PC-3 (cell line): ENCODE results near the gene MCF2L2. TPM values are rescaled to one million over a fixed set of nuclear protein-coding genes. Genes with fewer than 3 reads are reported as not detected.

Source experiments
- ATAC-seq: fragments of 200-7000 bp; cut with Tn5 transposase; 2 replicates; pipeline ENCODE4 v1.9.1; 2020; ENCODE audit warnings: mild to moderate bottlenecking, moderate library complexity
- BruUV-seq: library from RNA; stranded (reverse); fragments of 400-500 nt; replicated peaks from 2 replicates; lab custom pipeline; 2021; lab: Mats Ljungman, UMichigan
- CTCF ChIA-PET: fragments of 300-600 bp; sonication (Branson Sonifier 250); formaldehyde crosslinking; loops from one replicate; lab custom pipeline; 2022; ENCODE audit warnings: antibody characterized with exemption; lab: Charles Lee
- POLR2A ChIA-PET: fragments of 300-600 bp; sonication (Branson Sonifier 250); formaldehyde crosslinking; loops from one replicate; lab custom pipeline; 2022; ENCODE audit warnings: antibody characterized with exemption; ENCODE audit not compliant: unreplicated experiment; lab: Charles Lee
- DNase-seq: peaks from one replicate; pipeline ENCODE4 v3.0.0-alpha.2; 2015
- H2AFZ ChIP-seq: fragments of 300-600 bp; sonication (generic); 2 replicates; pipeline ENCODE4 v1.6.0; 2016; ENCODE audit warnings: antibody characterized with exemption, low read length
- H3F3A ChIP-seq: fragments of 300-600 bp; sonication (generic); one replicate; pipeline ENCODE4 v1.6.0; 2017; ENCODE audit warnings: antibody characterized with exemption, low read length, control low read depth, mild to moderate bottlenecking; ENCODE audit not compliant: unreplicated experiment
- H3K27ac ChIP-seq: fragments of 300-600 bp; sonication (generic); 2 replicates; pipeline ENCODE4 v1.5.1; 2016; ENCODE audit warnings: mild to moderate bottlenecking, low read length
- H3K27me3 ChIP-seq: fragments of 300-600 bp; sonication (generic); 2 replicates; pipeline ENCODE4 v1.6.1; 2016; ENCODE audit warnings: low read length, mixed read lengths
- H3K36me3 ChIP-seq: fragments of 300-600 bp; sonication (generic); 2 replicates; pipeline ENCODE4 v1.6.1; 2016; ENCODE audit warnings: low read depth, mixed run types, low read length, mixed read lengths
- H3K4me1 ChIP-seq: fragments of 300-600 bp; sonication (generic); 2 replicates; pipeline ENCODE4 v1.5.1; 2016; ENCODE audit warnings: low read length; ENCODE audit not compliant: insufficient read depth
- H3K4me2 ChIP-seq: fragments of 300-600 bp; sonication (generic); 2 replicates; pipeline ENCODE4 v1.6.0; 2016; ENCODE audit warnings: low read length
- H3K4me3 ChIP-seq: fragments of 300-600 bp; sonication (generic); 2 replicates; pipeline ENCODE4 v1.5.1; 2016; ENCODE audit warnings: mild to moderate bottlenecking, low read length, mixed read lengths
- H3K79me2 ChIP-seq: fragments of 300-600 bp; sonication (generic); 2 replicates; pipeline ENCODE4 v1.6.1; 2017; ENCODE audit warnings: low read length, mixed read lengths
- H3K9ac ChIP-seq: fragments of 300-600 bp; sonication (generic); 2 replicates; pipeline ENCODE4 v1.6.0; 2016; ENCODE audit warnings: mild to moderate bottlenecking, low read length
- H3K9me2 ChIP-seq: fragments of 300-600 bp; sonication (generic); replicated peaks from 2 replicates; pipeline ENCODE4 v1.6.1; 2016; ENCODE audit warnings: mixed run types, low read length, mixed read lengths
- H3K9me3 ChIP-seq: fragments of 300-600 bp; sonication (generic); 2 replicates; pipeline ENCODE4 v1.6.1; 2016; ENCODE audit warnings: low read length, mixed read lengths
- H4K20me1 ChIP-seq: fragments of 300-600 bp; sonication (generic); 2 replicates; pipeline ENCODE4 v1.6.1; 2016; ENCODE audit warnings: low read length, mixed read lengths
- EZH2 ChIP-seq: fragments of 300-600 bp; sonication (generic); IDR thresholded peaks from one replicate; pipeline ENCODE4 v1.6.1; 2017; ENCODE audit warnings: antibody characterized with exemption, mild to moderate bottlenecking, low read length; ENCODE audit not compliant: unreplicated experiment
- EZH2phosphoT487 ChIP-seq: fragments of 300-600 bp; sonication (generic); IDR thresholded peaks from 2 replicates; pipeline ENCODE4 v1.6.1; 2018; ENCODE audit warnings: mild to moderate bottlenecking, antibody characterized with exemption, low read length, borderline replicate concordance
- intact Hi-C: fragments of 100-400 bp; cut with micrococcal nuclease; formaldehyde crosslinking; loops from 2 replicates; pipeline ENCODE4 v1.9.0; 2023
- total RNA-seq: library from RNA; depleted of rRNA; stranded (reverse); fragments of >200 nt; gene quantifications from 2 replicates; pipeline ENCODE4 v1.2.3, GENCODE V29; 2014
- TF ChIP-seq, protein P1 (sequence below): fragments of 300-600 bp; sonication (generic); conservative IDR thresholded peaks from 2 replicates; pipeline ENCODE4 v1.5.1; 2017; ENCODE audit warnings: antibody characterized with exemption, low read depth, mild to moderate bottlenecking, low read length

MCF2L2 gene
- total RNA-seq, 1 experiment from 2014 or later, result 3.6 TPM

- Histone ChIP-seq H3F3A (no peaks in the 10 kb centered on the region), H3K4me2 (no peak overlapping the region), H3K4me1 (no peaks in the 10 kb centered on the region), H3K36me3 (no peaks in the 10 kb centered on the region), H3K9ac (no peak overlapping the region), H3K4me3 (no peak overlapping the region), H3K27ac (no peak overlapping the region), H3K9me2 (no peaks in the 10 kb centered on the region), H3K79me2 (no peaks in the 10 kb centered on the region), H3K9me3 (no peaks in the 10 kb centered on the region), H3K27me3 (no peaks in the 10 kb centered on the region), H2AFZ (no peak overlapping the region), H4K20me1 (no peaks in the 10 kb centered on the region)
- ATAC-seq (no peak), DNase-seq (no peak)
- ChIA-PET POLR2A (no interaction called here), CTCF (no interaction called here)
- no TSS peak for BruUV-seq
- intact Hi-C loops, result no loop called here
- TF ChIP-seq EZH2phosphoT487 (no peak), EZH2 (no peak)
- TF ChIP-seq, protein P1, sequence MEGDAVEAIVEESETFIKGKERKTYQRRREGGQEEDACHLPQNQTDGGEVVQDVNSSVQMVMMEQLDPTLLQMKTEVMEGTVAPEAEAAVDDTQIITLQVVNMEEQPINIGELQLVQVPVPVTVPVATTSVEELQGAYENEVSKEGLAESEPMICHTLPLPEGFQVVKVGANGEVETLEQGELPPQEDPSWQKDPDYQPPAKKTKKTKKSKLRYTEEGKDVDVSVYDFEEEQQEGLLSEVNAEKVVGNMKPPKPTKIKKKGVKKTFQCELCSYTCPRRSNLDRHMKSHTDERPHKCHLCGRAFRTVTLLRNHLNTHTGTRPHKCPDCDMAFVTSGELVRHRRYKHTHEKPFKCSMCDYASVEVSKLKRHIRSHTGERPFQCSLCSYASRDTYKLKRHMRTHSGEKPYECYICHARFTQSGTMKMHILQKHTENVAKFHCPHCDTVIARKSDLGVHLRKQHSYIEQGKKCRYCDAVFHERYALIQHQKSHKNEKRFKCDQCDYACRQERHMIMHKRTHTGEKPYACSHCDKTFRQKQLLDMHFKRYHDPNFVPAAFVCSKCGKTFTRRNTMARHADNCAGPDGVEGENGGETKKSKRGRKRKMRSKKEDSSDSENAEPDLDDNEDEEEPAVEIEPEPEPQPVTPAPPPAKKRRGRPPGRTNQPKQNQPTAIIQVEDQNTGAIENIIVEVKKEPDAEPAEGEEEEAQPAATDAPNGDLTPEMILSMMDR, result no peak
These were observed 210.7 kb downstream of the MCF2L2 start for GRCh38 chr3:183217548-183218332.

DNA sequence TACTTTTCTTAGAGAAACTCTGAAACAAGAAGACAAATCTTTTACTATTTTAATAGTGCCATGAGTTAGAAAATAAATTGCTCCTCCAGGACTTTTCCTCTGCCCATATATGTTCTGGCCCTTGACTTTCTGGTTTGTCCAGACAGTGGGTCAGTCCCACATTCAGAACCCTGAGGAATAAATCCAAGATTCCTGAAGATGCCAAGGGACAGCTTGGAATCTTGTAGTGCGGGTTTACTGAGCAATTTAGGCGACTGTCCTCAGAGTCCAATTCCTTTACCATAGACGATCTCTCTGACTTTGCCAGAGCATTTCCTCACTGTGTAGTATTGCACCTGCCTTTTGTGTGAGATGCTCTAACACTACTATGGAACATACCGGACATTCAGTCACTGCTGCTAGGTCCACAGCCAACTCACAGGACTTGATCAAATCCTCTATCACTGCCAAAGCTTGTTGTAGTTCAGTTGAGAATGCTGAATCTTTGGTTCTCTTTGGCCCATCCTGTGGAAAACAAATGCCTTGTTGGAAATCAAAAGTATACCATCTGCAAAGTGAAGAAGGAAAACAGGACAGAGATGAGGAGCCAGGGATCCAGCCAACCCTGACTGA, 212.7 kb downstream of the MCF2L2 start:
- peaks cover 8% of the 10 kb centered on the region for H3K4me1 ChIP-seq
- ATAC-seq, result no peak
- H3K27ac ChIP-seq, result no peak overlapping the region
- POLR2A ChIA-PET, result no interaction called here
- no peak overlapping the region for H3K9ac ChIP-seq
- TF ChIP-seq EZH2phosphoT487, result no peak
- no peak for TF ChIP-seq EZH2
- TF ChIP-seq, protein P1, result no peak
- H4K20me1 ChIP-seq, result no peaks in the 10 kb centered on the region
- H3K4me3 ChIP-seq, result no peak overlapping the region
- DNase-seq, result no peak
- CTCF ChIA-PET, result no interaction called here
- H3K27me3 ChIP-seq, result no peaks in the 10 kb centered on the region
- no peaks in the 10 kb centered on the region for H3K79me2 ChIP-seq
- H3K9me3 ChIP-seq, result no peaks in the 10 kb centered on the region
- no peaks in the 10 kb centered on the region for H3K9me2 ChIP-seq
- H3K36me3 ChIP-seq, result no peaks in the 10 kb centered on the region
- H3F3A ChIP-seq, result no peaks in the 10 kb centered on the region
- intact Hi-C loops, result no loop called here
- no TSS peak for BruUV-seq
- H2AFZ ChIP-seq, result no peak overlapping the region
- H3K4me2 ChIP-seq, result no peak overlapping the region

DNA sequence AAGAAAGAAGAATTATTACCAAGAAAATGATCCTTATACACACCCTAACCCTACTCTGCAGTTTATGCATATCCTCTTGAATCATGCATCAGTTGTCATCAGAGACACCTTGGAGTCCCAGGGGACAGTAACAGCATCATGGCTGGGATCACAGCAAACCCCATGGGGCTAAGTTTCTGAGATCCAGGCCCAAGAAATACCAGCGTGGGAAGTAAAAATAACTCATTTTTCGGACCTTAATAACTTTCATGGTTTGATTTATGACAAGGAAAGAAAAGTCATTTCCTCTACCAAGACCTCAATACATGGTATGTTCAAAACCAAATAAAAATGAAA, 214.2 kb downstream of the MCF2L2 start:
- intact Hi-C loops, result no loop called here
- TF ChIP-seq EZH2 (no peak), EZH2phosphoT487 (no peak)
- TF ChIP-seq, protein P1, result no peak

More for the DNA sequence above, 214.2 kb downstream of the MCF2L2 start:
- Histone ChIP-seq H3K9ac (no peak overlapping the region), H3K79me2 (no peaks in the 10 kb centered on the region), H2AFZ (no peak overlapping the region), H3F3A (no peaks in the 10 kb centered on the region), H3K27ac (no peak overlapping the region), H3K9me3 (no peaks in the 10 kb centered on the region), H3K9me2 (no peaks in the 10 kb centered on the region), H4K20me1 (no peaks in the 10 kb centered on the region), H3K4me1 (peaks cover 15% of the 10 kb centered on the region), H3K4me2 (no peak overlapping the region), H3K36me3 (no peaks in the 10 kb centered on the region), H3K4me3 (no peak overlapping the region), H3K27me3 (no peaks in the 10 kb centered on the region)
- BruUV-seq, result no TSS peak
- ChIA-PET CTCF (no interaction called here), POLR2A (no interaction called here)
- ATAC-seq (peak; percentile 16; the same call in 1 of the 2 replicates), DNase-seq (no peak)
